B cell (primary cell): ENCODE measurements around the gene EMX1.

Source experiments
- CTCF ChIP-seq: fragments of 200-600 bp; IDR thresholded peaks from one replicate; pipeline ENCODE4 v1.8.0; 2022; ENCODE audit warnings: antibody characterized with exemption, mild to moderate bottlenecking
- EZH2 ChIP-seq: IDR thresholded peaks from 2 replicates; pipeline ENCODE4 v1.6.1; 2012; ENCODE audit warnings: borderline replicate concordance, low read depth, mild to moderate bottlenecking, moderate library complexity, low read length; ENCODE audit not compliant: insufficient read depth, poor library complexity, severe bottlenecking

GRCh38 chr2:72915907-72916742, 1.2 kb upstream of the EMX1 start:
- TF ChIP-seq CTCF (no peak), EZH2 (no peak)
